Epithelial cell of esophagus (primary cell): ENCODE measurements around the gene EHBP1L1.

ENCODE experiments used
- DNase-seq: peaks from one replicate; pipeline ENCODE4 v3.0.0; 2010; ENCODE audit warnings: low read depth
- H3K4me3 ChIP-seq: 2 replicates; pipeline ENCODE4 v1.5.1; 2011; ENCODE audit warnings: mild to moderate bottlenecking, low read length, control low read depth
- TF ChIP-seq, protein P1 (sequence below): IDR thresholded peaks from 2 replicates; pipeline ENCODE4 v1.5.1; 2011; ENCODE audit warnings: low read depth, mild to moderate bottlenecking, low read length, control low read depth, inconsistent platforms; ENCODE audit not compliant: insufficient read depth; ENCODE audit errors: missing control alignments

EHBP1L1 gene

DNA sequence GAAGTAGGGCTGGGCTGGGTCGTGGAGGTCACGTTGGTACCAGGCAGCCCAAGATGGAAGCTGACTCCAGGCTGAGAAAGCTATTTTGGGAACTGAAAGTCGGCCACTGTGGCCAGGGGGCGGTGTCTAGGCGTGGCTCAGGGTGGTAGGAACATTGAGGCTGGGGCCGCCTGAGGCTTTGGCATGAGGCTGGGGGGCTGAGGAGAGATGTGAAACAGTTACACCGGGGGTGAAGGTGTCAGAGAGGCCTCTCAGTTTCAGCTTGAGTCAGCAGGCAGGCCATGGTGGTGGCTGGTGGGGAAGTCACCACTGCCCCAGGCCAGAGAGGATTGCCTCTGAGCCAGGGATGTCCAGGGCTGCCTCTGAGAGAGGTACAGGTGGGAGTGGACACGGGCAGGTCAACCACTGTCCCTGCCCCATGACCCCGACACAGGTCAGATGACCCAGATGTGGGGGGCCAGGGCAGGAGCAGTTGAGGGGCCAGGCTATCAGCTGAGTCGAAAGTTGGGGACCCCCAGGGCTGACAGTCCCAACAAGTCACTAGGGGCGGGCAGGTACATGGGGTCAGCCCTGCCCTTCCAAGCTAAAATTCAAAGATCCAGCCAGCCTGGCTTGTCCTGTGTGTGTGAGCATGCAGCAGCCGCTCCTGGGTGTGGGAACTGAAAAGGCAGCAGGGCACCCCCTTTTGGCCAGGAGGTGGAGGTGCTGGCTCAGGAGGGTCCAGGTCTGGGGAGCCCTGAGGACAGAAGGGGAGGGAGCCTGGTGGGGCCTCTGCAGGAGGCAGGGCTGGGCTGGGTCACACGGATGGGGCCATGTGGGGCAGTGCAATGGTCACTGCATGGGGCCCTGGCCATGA is 12.6 kb downstream of the EHBP1L1 start:
- H3K4me3 ChIP-seq, result no peak overlapping the region
- TF ChIP-seq, protein P1, sequence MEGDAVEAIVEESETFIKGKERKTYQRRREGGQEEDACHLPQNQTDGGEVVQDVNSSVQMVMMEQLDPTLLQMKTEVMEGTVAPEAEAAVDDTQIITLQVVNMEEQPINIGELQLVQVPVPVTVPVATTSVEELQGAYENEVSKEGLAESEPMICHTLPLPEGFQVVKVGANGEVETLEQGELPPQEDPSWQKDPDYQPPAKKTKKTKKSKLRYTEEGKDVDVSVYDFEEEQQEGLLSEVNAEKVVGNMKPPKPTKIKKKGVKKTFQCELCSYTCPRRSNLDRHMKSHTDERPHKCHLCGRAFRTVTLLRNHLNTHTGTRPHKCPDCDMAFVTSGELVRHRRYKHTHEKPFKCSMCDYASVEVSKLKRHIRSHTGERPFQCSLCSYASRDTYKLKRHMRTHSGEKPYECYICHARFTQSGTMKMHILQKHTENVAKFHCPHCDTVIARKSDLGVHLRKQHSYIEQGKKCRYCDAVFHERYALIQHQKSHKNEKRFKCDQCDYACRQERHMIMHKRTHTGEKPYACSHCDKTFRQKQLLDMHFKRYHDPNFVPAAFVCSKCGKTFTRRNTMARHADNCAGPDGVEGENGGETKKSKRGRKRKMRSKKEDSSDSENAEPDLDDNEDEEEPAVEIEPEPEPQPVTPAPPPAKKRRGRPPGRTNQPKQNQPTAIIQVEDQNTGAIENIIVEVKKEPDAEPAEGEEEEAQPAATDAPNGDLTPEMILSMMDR, result peak; percentile 55
- DNase-seq, result peak; percentile 72

DNA sequence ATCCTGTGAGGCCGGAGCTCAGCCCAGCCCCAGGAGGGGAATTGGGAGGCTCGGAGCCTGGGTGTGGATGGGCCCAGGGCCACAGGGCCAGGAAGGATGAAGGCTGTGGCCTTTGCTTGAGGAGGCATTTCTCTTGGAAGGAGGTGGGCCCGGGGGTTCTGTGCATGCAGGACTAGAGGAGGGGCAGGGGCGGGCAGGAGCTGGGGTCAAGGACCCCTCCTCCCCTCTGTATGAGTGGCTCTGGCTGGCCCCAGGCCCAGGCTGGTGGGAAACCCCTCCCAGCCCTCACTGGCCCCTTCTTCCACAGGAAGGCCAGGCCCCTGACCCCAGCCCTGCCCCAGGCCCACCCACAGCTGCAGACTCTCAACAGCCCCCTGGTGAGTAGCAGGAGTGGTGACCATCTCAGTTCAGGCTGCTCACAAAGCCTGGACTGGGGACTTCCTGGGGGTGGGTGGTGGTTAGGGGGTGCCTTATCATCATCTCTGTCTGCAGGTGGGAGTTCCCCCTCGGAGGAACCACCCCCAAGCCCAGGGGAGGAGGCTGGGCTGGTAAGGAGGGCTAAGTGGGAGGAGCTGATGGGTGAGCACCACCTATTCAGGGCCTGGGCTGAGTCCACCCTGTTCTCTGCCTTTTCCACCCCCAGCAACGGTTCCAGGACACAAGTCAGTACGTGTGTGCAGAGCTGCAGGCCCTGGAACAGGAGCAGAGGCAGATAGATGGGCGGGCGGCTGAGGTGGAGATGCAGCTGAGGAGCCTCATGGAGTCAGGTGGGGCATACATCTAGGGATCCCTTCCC is 13.8 kb downstream of the EHBP1L1 start:
- H3K4me3 ChIP-seq, result no peak overlapping the region
- DNase-seq, result no peak
- TF ChIP-seq, protein P1, result no peak

- TF ChIP-seq, protein P1, result no peak
- H3K4me3 ChIP-seq, result no peak overlapping the region
- DNase-seq, result no peak
Measured at GRCh38 chr11:65590240-65590738, 14.4 kb downstream of the EHBP1L1 start.

DNA sequence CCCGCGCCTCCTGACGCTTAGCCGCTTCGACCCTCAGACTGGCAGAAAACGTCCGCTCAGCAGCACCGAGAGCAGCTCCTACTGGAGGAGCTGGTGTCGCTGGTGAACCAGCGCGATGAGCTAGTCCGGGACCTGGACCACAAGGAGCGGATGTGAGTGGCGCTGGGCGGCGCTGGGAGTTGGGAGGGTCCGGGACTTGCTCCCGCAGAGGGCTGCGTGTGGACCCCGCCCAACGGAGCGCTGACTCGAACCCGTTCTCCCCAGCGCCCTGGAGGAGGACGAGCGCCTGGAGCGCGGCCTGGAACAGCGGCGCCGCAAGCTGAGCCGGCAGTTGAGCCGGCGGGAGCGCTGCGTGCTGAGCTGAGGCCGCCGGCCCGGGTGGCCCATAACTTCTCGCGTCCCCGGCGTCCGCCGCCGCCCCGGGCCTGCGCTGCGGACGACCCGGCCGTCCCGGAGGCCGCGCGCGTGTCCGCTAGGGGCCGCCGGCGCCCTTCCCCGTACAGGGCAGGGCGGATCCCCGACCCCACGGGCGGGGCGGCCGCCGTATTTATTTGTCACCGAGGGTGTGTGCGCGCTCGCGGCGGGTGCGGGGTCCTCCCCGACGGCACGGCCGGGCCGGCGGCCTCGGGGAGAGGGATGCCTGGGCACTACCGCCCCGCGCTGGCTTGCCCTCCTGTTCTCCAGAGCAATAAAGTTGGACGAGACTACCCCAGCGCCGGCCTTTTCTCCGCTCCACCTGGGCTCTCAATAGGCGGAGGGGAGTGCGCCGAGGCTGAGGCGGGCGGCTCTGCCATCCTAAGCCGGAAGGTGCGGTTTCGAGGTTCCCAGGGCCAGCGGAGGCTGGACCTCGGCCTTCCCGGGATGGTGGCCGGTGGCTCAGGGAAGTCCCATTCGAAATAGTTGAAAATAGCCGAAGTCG is 16.3 kb downstream of the EHBP1L1 start:
- DNase-seq, result peak; percentile 66
- TF ChIP-seq, protein P1, result no peak
- H3K4me3 ChIP-seq, result peak overlapping the region; percentile 4

- peak overlapping the region; percentile 4 for H3K4me3 ChIP-seq
- TF ChIP-seq, protein P1, result no peak
- peak; percentile 87 for DNase-seq
Measured at GRCh38 chr11:65592858-65593517, 17.1 kb downstream of the EHBP1L1 start.
